B cell (primary cell): Measurements from ENCODE around the gene UNCX. TPM values are rescaled to one million over a fixed set of nuclear protein-coding genes. Genes with fewer than 3 reads are reported as not detected.

ENCODE experiments used
- ATAC-seq: fragments of 200-7000 bp; cut with Tn5 transposase; one replicate; pipeline ENCODE4 v1.10.0; 2021; ENCODE audit warnings: low read depth, mild to moderate bottlenecking, moderate number of reproducible peaks, moderate library complexity
- CTCF ChIA-PET: fragments of 350-600 bp; sonication (Branson Sonifier 250); formaldehyde crosslinking; loops from one replicate; lab custom pipeline; 2021; ENCODE audit warnings: antibody characterized with exemption, inconsistent platforms; lab: Charles Lee
- POLR2A ChIA-PET: fragments of 350-600 bp; sonication (Branson Sonifier 250); formaldehyde crosslinking; loops from one replicate; lab custom pipeline; 2021; ENCODE audit warnings: antibody characterized with exemption; lab: Charles Lee
- DNase-seq: peaks from one replicate; pipeline ENCODE4 v3.0.0; 2013
- H2AFZ ChIP-seq: 2 replicates; pipeline ENCODE4 v1.6.1; 2012; ENCODE audit warnings: mild to moderate bottlenecking, low read depth, low read length; ENCODE audit not compliant: insufficient read depth, poor library complexity, severe bottlenecking
- H3K27ac ChIP-seq, 2 donors: 1 replicate in 1 of 2; 2 replicates in 1 of 2; pipeline ENCODE4 v1.5.1; 2012 to 2013; ENCODE audit warnings: low read length in 2 of 2, mild to moderate bottlenecking in 2 of 2, moderate library complexity in 1 of 2
- H3K27me3 ChIP-seq, 4 experiments: fragments of 200-600 bp in 1 of 4; sonication (generic) in 1 of 4; replicated peaks in 1 of 4; 1 replicate in 2 of 4; 2 replicates in 2 of 4; pipeline versions ENCODE4 v1.6.1 to v1.7.0; 2013 to 2016; ENCODE audit warnings: low read length in 3 of 4, mild to moderate bottlenecking in 2 of 4, mixed read lengths in 1 of 4, moderate library complexity in 1 of 4; ENCODE audit not compliant: insufficient read depth in 4 of 4, control insufficient read depth in 3 of 4; ENCODE audit errors: control extremely low read depth in 1 of 4
- H3K36me3 ChIP-seq, 2 experiments: replicated peaks in 1 of 2; 1 replicate in 1 of 2; 2 replicates in 1 of 2; pipeline versions ENCODE4 v1.6.1 to v1.7.1; 2013; ENCODE audit warnings: low read length in 1 of 2; ENCODE audit not compliant: insufficient read depth in 2 of 2, control insufficient read depth in 1 of 2; ENCODE audit errors: control extremely low read depth in 1 of 2, extremely low read depth in 1 of 2
- H3K4me1 ChIP-seq, 2 donors: fragments of 200-600 bp in 1 of 2; sonication (generic) in 1 of 2; 1 replicate in 1 of 2; 2 replicates in 1 of 2; pipeline versions ENCODE4 v1.5.1 to v1.6.1; 2013 to 2017; ENCODE audit warnings: low read length in 2 of 2; ENCODE audit not compliant: control insufficient read depth in 2 of 2, insufficient read depth in 2 of 2
- H3K4me2 ChIP-seq: replicated peaks from 2 replicates; pipeline ENCODE3; 2012; ENCODE audit warnings: mild to moderate bottlenecking, low read depth, low read length; ENCODE audit not compliant: poor library complexity, severe bottlenecking
- H3K4me3 ChIP-seq, 5 experiments: fragments of 200-600 bp in 1 of 5; sonication (generic) in 1 of 5; 1 replicate in 3 of 5; 2 replicates in 2 of 5; pipeline versions ENCODE4 v1.5.1 to v1.7.0; 2011 to 2016; ENCODE audit warnings: low read length in 4 of 5, mild to moderate bottlenecking in 4 of 5, low read depth in 2 of 5, control low read depth in 1 of 5, moderate library complexity in 1 of 5; ENCODE audit not compliant: insufficient read depth in 1 of 5; ENCODE audit errors: control extremely low read depth in 1 of 5, extremely low read depth in 1 of 5
- H3K79me2 ChIP-seq: fragments of 200-600 bp; sonication (generic); one replicate; pipeline ENCODE4 v1.6.0; 2016; ENCODE audit warnings: low read length; ENCODE audit not compliant: control insufficient read depth, insufficient read depth
- H3K9ac ChIP-seq: fragments of 200-600 bp; sonication (generic); 2 replicates; pipeline ENCODE4 v1.6.1; 2017; ENCODE audit warnings: mild to moderate bottlenecking, low read length, moderate library complexity
- H3K9me3 ChIP-seq, 3 donors: one replicate each; pipeline versions ENCODE4 v1.6.1 to v1.7.1; 2013; ENCODE audit warnings: low read length in 2 of 3; ENCODE audit not compliant: control insufficient read depth in 2 of 3, insufficient read depth in 1 of 3; ENCODE audit errors: control extremely low read depth in 1 of 3
- H4K20me1 ChIP-seq: 2 replicates; pipeline ENCODE4 v1.6.0; 2012; ENCODE audit warnings: mild to moderate bottlenecking, low read length; ENCODE audit not compliant: insufficient read depth, control insufficient read depth, poor library complexity, severe bottlenecking
- H3K27ac Mint-ChIP-seq: one replicate; pipeline ENCODE4 v1.8.0; 2021; ENCODE audit warnings: mixed read lengths
- H3K27me3 Mint-ChIP-seq: one replicate; pipeline ENCODE4 v1.8.0; 2021; ENCODE audit warnings: mixed read lengths
- H3K4me1 Mint-ChIP-seq: one replicate; pipeline ENCODE4 v1.8.0; 2021; ENCODE audit warnings: mixed read lengths
- H3K4me3 Mint-ChIP-seq: one replicate; pipeline ENCODE4 v1.8.0; 2021; ENCODE audit warnings: mixed read lengths
- H3K9me3 Mint-ChIP-seq: one replicate; pipeline ENCODE4 v1.8.0; 2022; ENCODE audit warnings: mixed read lengths; ENCODE audit not compliant: insufficient read depth
- EZH2 ChIP-seq: IDR thresholded peaks from 2 replicates; pipeline ENCODE4 v1.6.1; 2012; ENCODE audit warnings: borderline replicate concordance, low read depth, mild to moderate bottlenecking, moderate library complexity, low read length; ENCODE audit not compliant: insufficient read depth, poor library complexity, severe bottlenecking
- WGBS: methylation state at CpG from one replicate; pipeline ENCODE4 v1.1.5; 2013; ENCODE audit warnings: missing lambda C conversion rate; ENCODE audit not compliant: insufficient coverage; 5-methylcytosine and 5-hydroxymethylcytosine counted together
- intact Hi-C: fragments of 100-400 bp; cut with micrococcal nuclease; formaldehyde crosslinking; loops from one replicate; pipeline ENCODE4 v1.10.0; 2022
- polyA plus RNA-seq: library from polyadenylated mRNA; depleted of rRNA; stranded (reverse); fragments of >200 nt; gene quantifications from 2 replicates; pipeline ENCODE4 v1.2.3, GENCODE V29; 2012
- total RNA-seq, 2 donors: library from RNA; stranded (reverse); fragments of 120-200 nt in 1 of 2; gene quantifications; 1 replicate in 1 of 2; 2 replicates in 1 of 2; pipeline versions ENCODE4 v1.2.3 to v1.2.4, GENCODE V29; 2013 to 2022
- TF ChIP-seq, protein P1 (sequence below): fragments of 200-600 bp; IDR thresholded peaks from one replicate; pipeline ENCODE4 v1.8.0; 2022; ENCODE audit warnings: antibody characterized with exemption, mild to moderate bottlenecking

The UNCX gene
- total and polyA plus RNA-seq, 2 donors (not counting 1 experiment from before 2014, with no cell fraction given), result not detected

DNA sequence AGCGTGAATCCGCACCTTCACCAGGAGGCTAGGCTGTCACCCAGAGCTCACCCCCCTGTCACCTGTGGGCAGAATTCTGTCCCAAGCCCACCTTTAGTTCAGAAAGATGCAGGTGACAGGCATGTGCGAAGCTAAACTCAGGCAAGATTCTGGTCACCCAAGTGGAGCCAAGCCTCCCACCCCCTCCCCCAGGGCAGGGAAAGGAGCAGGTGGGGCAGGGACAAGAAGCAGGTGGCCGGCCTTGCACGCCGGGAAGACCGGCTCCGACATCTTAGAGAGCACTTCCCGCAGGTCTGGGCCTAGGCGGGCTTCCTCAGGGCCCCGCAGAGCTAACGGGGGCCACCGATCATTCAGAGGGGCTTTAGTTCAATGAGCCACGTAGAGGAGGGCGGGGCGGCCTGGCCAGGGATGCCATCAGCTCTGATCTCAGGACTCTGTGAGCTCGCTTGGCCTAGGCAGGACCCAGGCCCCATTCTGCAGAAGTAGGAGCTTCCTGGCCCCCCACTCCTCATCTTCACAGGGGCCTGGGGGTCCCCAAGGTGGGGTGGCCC lies 19.9 kb downstream of the UNCX start:
- TF ChIP-seq, protein P1, sequence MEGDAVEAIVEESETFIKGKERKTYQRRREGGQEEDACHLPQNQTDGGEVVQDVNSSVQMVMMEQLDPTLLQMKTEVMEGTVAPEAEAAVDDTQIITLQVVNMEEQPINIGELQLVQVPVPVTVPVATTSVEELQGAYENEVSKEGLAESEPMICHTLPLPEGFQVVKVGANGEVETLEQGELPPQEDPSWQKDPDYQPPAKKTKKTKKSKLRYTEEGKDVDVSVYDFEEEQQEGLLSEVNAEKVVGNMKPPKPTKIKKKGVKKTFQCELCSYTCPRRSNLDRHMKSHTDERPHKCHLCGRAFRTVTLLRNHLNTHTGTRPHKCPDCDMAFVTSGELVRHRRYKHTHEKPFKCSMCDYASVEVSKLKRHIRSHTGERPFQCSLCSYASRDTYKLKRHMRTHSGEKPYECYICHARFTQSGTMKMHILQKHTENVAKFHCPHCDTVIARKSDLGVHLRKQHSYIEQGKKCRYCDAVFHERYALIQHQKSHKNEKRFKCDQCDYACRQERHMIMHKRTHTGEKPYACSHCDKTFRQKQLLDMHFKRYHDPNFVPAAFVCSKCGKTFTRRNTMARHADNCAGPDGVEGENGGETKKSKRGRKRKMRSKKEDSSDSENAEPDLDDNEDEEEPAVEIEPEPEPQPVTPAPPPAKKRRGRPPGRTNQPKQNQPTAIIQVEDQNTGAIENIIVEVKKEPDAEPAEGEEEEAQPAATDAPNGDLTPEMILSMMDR, result no peak
- TF ChIP-seq EZH2, result no peak

DNA sequence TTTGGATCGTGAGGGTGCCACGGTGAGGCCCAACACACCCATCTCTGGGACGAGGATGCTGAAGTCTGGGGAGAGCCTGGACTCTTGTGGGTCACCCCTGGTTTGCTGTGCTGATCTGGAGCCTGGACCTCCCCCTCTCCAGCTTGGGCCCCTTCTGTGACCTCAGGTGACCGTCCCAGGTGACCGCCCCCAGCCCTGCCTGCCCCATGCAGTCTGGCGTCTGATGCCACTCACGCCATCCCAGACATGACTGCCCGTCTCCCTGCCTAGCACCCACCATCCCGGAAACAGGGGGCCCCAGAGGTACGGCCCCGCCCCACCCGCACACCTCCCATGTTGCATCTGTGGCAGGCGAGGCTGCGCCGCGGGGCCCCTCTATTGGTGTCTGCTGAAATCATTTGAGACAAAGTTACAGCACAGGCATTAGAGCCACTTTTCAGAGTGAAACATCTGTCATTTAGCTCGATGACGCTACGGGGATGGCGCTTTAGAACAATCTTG lies 21.1 kb downstream of the UNCX start:
- ChIA-PET POLR2A (no interaction called here), CTCF (no interaction called here)
- Histone ChIP-seq H3K79me2 (no peaks in the 10 kb centered on the region), H3K4me3 (no peak overlapping the region), H3K9me3 (peaks cover 0 to 9% (median 0%) of the 10 kb centered on the region in 3 donors), H3K9ac (no peak overlapping the region), H3K27ac (no peak overlapping the region), H3K4me2 (no peak overlapping the region), H3K36me3 (no peaks in the 10 kb centered on the region), H3K27me3 (peaks cover 0 to 44% (median 5%) of the 10 kb centered on the region in 4 experiments), H3K4me1 (peaks cover 0 to 2% of the 10 kb centered on the region in 2 donors), H4K20me1 (no peaks in the 10 kb centered on the region), H2AFZ (no peak overlapping the region)
- DNase-seq (no peak), ATAC-seq (no peak)
- Mint-ChIP-seq H3K9me3 (no peaks in the 10 kb centered on the region), H3K27ac (no peak overlapping the region), H3K4me3 (no peak overlapping the region), H3K4me1 (peaks cover 2% of the 10 kb centered on the region), H3K27me3 (peaks cover 44% of the 10 kb centered on the region)
- WGBS, result 79% methylated on average over 20 of the region's 20 CpGs
- TF ChIP-seq EZH2, result no peak
- TF ChIP-seq, protein P1, result no peak
- intact Hi-C loops, result no loop called here

More for the DNA sequence above, 19.9 kb downstream of the UNCX start:
- Histone ChIP-seq H3K4me2 (no peak overlapping the region), H3K36me3 (no peaks in the 10 kb centered on the region), H3K9ac (no peak overlapping the region), H3K9me3 (peaks cover 0 to 20% (median 0%) of the 10 kb centered on the region in 3 donors), H2AFZ (no peak overlapping the region), H3K4me1 (peaks cover 7 to 11% of the 10 kb centered on the region in 2 donors), H3K27me3 (peaks cover 0 to 55% (median 12%) of the 10 kb centered on the region in 4 experiments), H3K4me3 (no peak overlapping the region), H4K20me1 (no peaks in the 10 kb centered on the region), H3K27ac (no peak overlapping the region), H3K79me2 (no peaks in the 10 kb centered on the region)
- Mint-ChIP-seq H3K4me3 (no peak overlapping the region), H3K4me1 (peaks cover 9% of the 10 kb centered on the region), H3K9me3 (no peaks in the 10 kb centered on the region), H3K27ac (no peak overlapping the region), H3K27me3 (peaks cover 47% of the 10 kb centered on the region)
- WGBS, result 82% methylated on average over 16 of the region's 17 CpGs
- POLR2A ChIA-PET, result no interaction called here
- no peak for DNase-seq
- CTCF ChIA-PET, result no interaction called here
- intact Hi-C loops, result no loop called here
- no peak for ATAC-seq
